H9 (cell line): ENCODE results near the gene ABCG8. TPM values are rescaled to one million over a fixed set of nuclear protein-coding genes. Genes with fewer than 3 reads are reported as not detected.

Source experiments
- DNase-seq: peaks from one replicate; pipeline ENCODE4 v3.0.0-alpha.2; 2017
- H2AFZ ChIP-seq: one replicate; pipeline ENCODE4 v1.6.1; 2013; ENCODE audit warnings: mild to moderate bottlenecking, low read length, control low read depth, moderate library complexity
- H2AK5ac ChIP-seq: 2 replicates; pipeline ENCODE4 v1.6.1; 2013; ENCODE audit warnings: low read length, control low read depth, mixed read lengths; ENCODE audit not compliant: insufficient read length
- H2BK120ac ChIP-seq: one replicate; pipeline ENCODE4 v1.6.1; 2013; ENCODE audit warnings: low read depth, mild to moderate bottlenecking, low read length, control low read depth, inconsistent platforms; ENCODE audit not compliant: poor library complexity, severe bottlenecking
- H2BK12ac ChIP-seq: 2 replicates; pipeline ENCODE4 v1.6.1; 2013; ENCODE audit warnings: low read length, control low read depth, mixed read lengths, low read depth; ENCODE audit not compliant: insufficient read length
- H2BK15ac ChIP-seq: 2 replicates; pipeline ENCODE4 v1.6.1; 2013; ENCODE audit warnings: low read depth, low read length, control low read depth
- H2BK20ac ChIP-seq: one replicate; pipeline ENCODE4 v1.6.1; 2013; ENCODE audit warnings: low read depth, mild to moderate bottlenecking, low read length, control low read depth, inconsistent platforms; ENCODE audit not compliant: poor library complexity, severe bottlenecking
- H2BK5ac ChIP-seq: 2 replicates; pipeline ENCODE4 v1.6.1; 2013; ENCODE audit warnings: low read length, control low read depth, mixed read lengths; ENCODE audit not compliant: insufficient read length
- H3K14ac ChIP-seq: 2 replicates; pipeline ENCODE4 v1.6.1; 2013; ENCODE audit warnings: low read length, control low read depth; ENCODE audit not compliant: insufficient read depth
- H3K18ac ChIP-seq: 2 replicates; pipeline ENCODE4 v1.6.1; 2013; ENCODE audit warnings: low read depth, mild to moderate bottlenecking, mixed read lengths, low read length, control low read depth; ENCODE audit not compliant: insufficient read length
- H3K23ac ChIP-seq: 2 replicates; pipeline ENCODE4 v1.6.1; 2013; ENCODE audit warnings: low read length, control low read depth, mixed read lengths, low read depth; ENCODE audit not compliant: insufficient read length
- H3K23me2 ChIP-seq: 2 replicates; pipeline ENCODE4 v1.6.1; 2013; ENCODE audit warnings: low read depth, mild to moderate bottlenecking, mixed read lengths, low read length, control low read depth; ENCODE audit not compliant: insufficient read length, poor library complexity, severe bottlenecking
- H3K27ac ChIP-seq: 2 replicates; pipeline ENCODE4 v1.5.1; 2013; ENCODE audit warnings: low read length, control low read depth, mixed read lengths, low read depth; ENCODE audit not compliant: insufficient read length
- H3K27me3 ChIP-seq: 2 replicates; pipeline ENCODE4 v1.6.1; 2013; ENCODE audit warnings: low read length, control low read depth, inconsistent platforms; ENCODE audit not compliant: insufficient read depth
- H3K4ac ChIP-seq: 2 replicates; pipeline ENCODE4 v1.6.1; 2013; ENCODE audit warnings: low read depth, mild to moderate bottlenecking, control low read depth, inconsistent platforms, low read length, moderate library complexity
- H3K4me1 ChIP-seq: 2 replicates; pipeline ENCODE4 v1.6.1; 2013; ENCODE audit warnings: low read length, control low read depth, inconsistent platforms; ENCODE audit not compliant: insufficient read depth
- H3K4me2 ChIP-seq: 2 replicates; pipeline ENCODE4 v1.6.1; 2013; ENCODE audit warnings: low read length, control low read depth, mixed read lengths; ENCODE audit not compliant: insufficient read length, insufficient read depth
- H3K56ac ChIP-seq: 2 replicates; pipeline ENCODE4 v1.6.1; 2013; ENCODE audit warnings: low read depth, mild to moderate bottlenecking, mixed read lengths, low read length, control low read depth; ENCODE audit not compliant: insufficient read length
- H3K79me1 ChIP-seq: 2 replicates; pipeline ENCODE4 v1.6.1; 2013; ENCODE audit warnings: low read depth, mild to moderate bottlenecking, moderate library complexity, low read length, control low read depth, inconsistent platforms; ENCODE audit not compliant: insufficient read depth, poor library complexity, severe bottlenecking
- H3K79me2 ChIP-seq: 2 replicates; pipeline ENCODE4 v1.6.1; 2013; ENCODE audit warnings: low read length, control low read depth, inconsistent platforms; ENCODE audit not compliant: insufficient read depth
- H3K9ac ChIP-seq: 2 replicates; pipeline ENCODE4 v1.6.1; 2013; ENCODE audit warnings: low read length, control low read depth, mixed read lengths; ENCODE audit not compliant: insufficient read length; ENCODE audit errors: extremely low read depth
- H3K9me3 ChIP-seq: one replicate; pipeline ENCODE4 v1.6.1; 2013; ENCODE audit warnings: low read depth, low read length, inconsistent platforms; ENCODE audit not compliant: control insufficient read depth
- H3T11ph ChIP-seq: one replicate; pipeline ENCODE4 v1.6.1; 2013; ENCODE audit warnings: mild to moderate bottlenecking, low read length, control low read depth, inconsistent platforms
- H4K20me1 ChIP-seq: one replicate; pipeline ENCODE4 v1.6.1; 2013; ENCODE audit not compliant: control insufficient read depth, insufficient read length, insufficient read depth
- H4K5ac ChIP-seq: 2 replicates; pipeline ENCODE4 v1.6.1; 2013; ENCODE audit warnings: low read depth, mild to moderate bottlenecking, mixed read lengths, low read length, control low read depth; ENCODE audit not compliant: insufficient read length
- H4K8ac ChIP-seq: replicated peaks from 2 replicates; pipeline ENCODE4 v1.6.1; 2013; ENCODE audit warnings: low read length, control low read depth, mixed read lengths, low read depth; ENCODE audit not compliant: insufficient read length
- H4K91ac ChIP-seq: 2 replicates; pipeline ENCODE4 v1.6.1; 2013; ENCODE audit warnings: low read depth, mild to moderate bottlenecking, moderate library complexity, mixed read lengths, low read length, control low read depth; ENCODE audit not compliant: insufficient read length
- H3K27ac Mint-ChIP-seq, 3 experiments: 2 replicates in 2 of 3; 3 replicates in 1 of 3; pipeline ENCODE4 v1.8.0; 2020 to 2021; ENCODE audit warnings: mixed read lengths in 3 of 3, mild to moderate bottlenecking in 1 of 3, moderate library complexity in 1 of 3
- H3K27me3 Mint-ChIP-seq: 2 replicates; pipeline ENCODE4 v1.8.0; 2021; ENCODE audit warnings: low read depth, mild to moderate bottlenecking, moderate library complexity, mixed read lengths
- H3K36me3 Mint-ChIP-seq, 3 experiments: 2 replicates in 2 of 3; 3 replicates in 1 of 3; pipeline ENCODE4 v1.8.0; 2020 to 2021; ENCODE audit warnings: low read depth in 3 of 3, mixed read lengths in 3 of 3; ENCODE audit not compliant: insufficient read depth in 1 of 3
- H3K4me1 Mint-ChIP-seq, 2 experiments: 2 replicates each; pipeline ENCODE4 v1.8.0; 2020; ENCODE audit warnings: mixed read lengths in 2 of 2
- H3K4me3 Mint-ChIP-seq, 2 experiments: 2 replicates in 1 of 2; 3 replicates in 1 of 2; pipeline ENCODE4 v1.8.0; 2020 to 2021; ENCODE audit warnings: mild to moderate bottlenecking in 2 of 2, mixed read lengths in 2 of 2, moderate library complexity in 1 of 2
- H3K9me3 Mint-ChIP-seq, 2 experiments: 2 replicates in 1 of 2; 3 replicates in 1 of 2; pipeline ENCODE4 v1.8.0; 2020; ENCODE audit warnings: mild to moderate bottlenecking in 2 of 2, mixed read lengths in 2 of 2, moderate library complexity in 1 of 2
- WGBS: extraction: QIAGEN DNeasy Blood & Tissue Kit; methylation state at CpG from one replicate; pipeline ENCODE4 v1.1.7; 2013; ENCODE audit warnings: missing lambda C conversion rate, low lambda C conversion rate, mixed read lengths; ENCODE audit not compliant: insufficient read length; ENCODE audit errors: extremely low coverage; 5-methylcytosine and 5-hydroxymethylcytosine counted together
- total RNA-seq: library from RNA; stranded (reverse); gene quantifications from 2 replicates; pipeline ENCODE4 v1.2.1, GENCODE V29; 2021
- TF ChIP-seq, protein P1 (sequence below): fragments of 200-600 bp; sonication (generic); conservative IDR thresholded peaks from 3 replicates; pipeline ENCODE4 v1.8.0; 2021; ENCODE audit warnings: antibody characterized with exemption, mild to moderate bottlenecking

ABCG8 gene
- total RNA-seq, 1 experiment from 2014 or later, result not detected

DNA sequence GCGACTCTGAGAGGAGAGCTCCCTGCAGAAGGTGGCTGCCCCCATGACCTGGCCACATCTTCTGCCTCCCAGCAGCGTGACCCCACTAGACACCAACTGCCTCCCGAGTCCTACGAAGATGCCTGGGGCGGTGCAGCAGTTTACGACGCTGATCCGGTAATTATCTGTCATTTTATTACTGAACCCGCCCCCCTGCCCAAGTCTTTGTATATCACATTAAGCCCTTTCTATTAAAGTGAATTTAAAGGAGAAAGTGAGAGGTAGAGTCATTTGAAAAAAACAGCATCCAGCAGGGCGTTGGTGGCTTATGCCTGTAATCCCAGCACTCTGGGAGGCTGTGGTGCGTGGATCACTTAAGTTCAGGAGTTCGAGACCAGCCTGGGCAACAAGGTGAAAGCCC, 33.4 kb downstream of the ABCG8 start:
- no peak overlapping the region for H3K23ac ChIP-seq
- no peaks in the 10 kb centered on the region for H3K23me2 ChIP-seq
- no peak overlapping the region for H3K4ac ChIP-seq
- H4K20me1 ChIP-seq, result no peaks in the 10 kb centered on the region
- H3K14ac ChIP-seq, result no peak overlapping the region; the same call in 1 of the 2 replicates
- no CpG with 5 or more reads among the region's 12 CpGs for WGBS
- no peak overlapping the region for H2BK12ac ChIP-seq
- no peak overlapping the region for H3K27ac ChIP-seq
- no peak overlapping the region for H3K9ac ChIP-seq
- Mint-ChIP-seq H3K27ac (no peak overlapping the region), H3K36me3 (no peaks in the 10 kb centered on the region), H3K4me3 (no peak overlapping the region), H3K9me3 (no peaks in the 10 kb centered on the region), H3K4me1 (no peaks in the 10 kb centered on the region), H3K27me3 (peaks cover 54% of the 10 kb centered on the region)
- H2BK15ac ChIP-seq, result no peak overlapping the region
- H3K4me2 ChIP-seq, result no peak overlapping the region
- H4K91ac ChIP-seq, result no peak overlapping the region
- no peak overlapping the region for H2BK120ac ChIP-seq
- no peaks in the 10 kb centered on the region for H3K9me3 ChIP-seq
- H3K79me1 ChIP-seq, result no peaks in the 10 kb centered on the region
- no peak overlapping the region for H2BK20ac ChIP-seq
- H3K56ac ChIP-seq, result no peak overlapping the region
- no peak overlapping the region for H3K18ac ChIP-seq
- H2AK5ac ChIP-seq, result no peak overlapping the region
- no peak overlapping the region for H2AFZ ChIP-seq
- no peak overlapping the region for H4K8ac ChIP-seq
- H2BK5ac ChIP-seq, result no peak overlapping the region
- TF ChIP-seq, protein P1, sequence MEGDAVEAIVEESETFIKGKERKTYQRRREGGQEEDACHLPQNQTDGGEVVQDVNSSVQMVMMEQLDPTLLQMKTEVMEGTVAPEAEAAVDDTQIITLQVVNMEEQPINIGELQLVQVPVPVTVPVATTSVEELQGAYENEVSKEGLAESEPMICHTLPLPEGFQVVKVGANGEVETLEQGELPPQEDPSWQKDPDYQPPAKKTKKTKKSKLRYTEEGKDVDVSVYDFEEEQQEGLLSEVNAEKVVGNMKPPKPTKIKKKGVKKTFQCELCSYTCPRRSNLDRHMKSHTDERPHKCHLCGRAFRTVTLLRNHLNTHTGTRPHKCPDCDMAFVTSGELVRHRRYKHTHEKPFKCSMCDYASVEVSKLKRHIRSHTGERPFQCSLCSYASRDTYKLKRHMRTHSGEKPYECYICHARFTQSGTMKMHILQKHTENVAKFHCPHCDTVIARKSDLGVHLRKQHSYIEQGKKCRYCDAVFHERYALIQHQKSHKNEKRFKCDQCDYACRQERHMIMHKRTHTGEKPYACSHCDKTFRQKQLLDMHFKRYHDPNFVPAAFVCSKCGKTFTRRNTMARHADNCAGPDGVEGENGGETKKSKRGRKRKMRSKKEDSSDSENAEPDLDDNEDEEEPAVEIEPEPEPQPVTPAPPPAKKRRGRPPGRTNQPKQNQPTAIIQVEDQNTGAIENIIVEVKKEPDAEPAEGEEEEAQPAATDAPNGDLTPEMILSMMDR, result no peak
- H3K79me2 ChIP-seq, result no peaks in the 10 kb centered on the region
- no peaks in the 10 kb centered on the region for H3K27me3 ChIP-seq
- H3K4me1 ChIP-seq, result no peaks in the 10 kb centered on the region
- no peak overlapping the region for H3T11ph ChIP-seq
- H4K5ac ChIP-seq, result no peak overlapping the region
- no peak for DNase-seq
